Measurements from ENCODE around the gene PCDHB8. TPM values are rescaled to one million over a fixed set of nuclear protein-coding genes. Genes with fewer than 3 reads are reported as not detected.
"Not testable (repeated sequence)": the region's sequence is repeated elsewhere in the genome, so short reads cannot be mapped to it uniquely, and the experiment has no call there.

Gene PCDHB8
- total RNA-seq (ENCODE audit: unreplicated experiment) = 9.2 TPM
- long read RNA-seq, partial matches to known transcripts = 0 of 1 reads
- long read RNA-seq, other reads (novel, unspliced or antisense) = 0 of 1 reads

- H3K4me3 Mint-ChIP-seq (ENCODE audit: unreplicated experiment); H3K4me1 Mint-ChIP-seq (ENCODE audit: unreplicated experiment); H3K27me3 Mint-ChIP-seq (ENCODE audit: unreplicated experiment); DNase-seq (ENCODE audit: low spot score); H3K27ac Mint-ChIP-seq (ENCODE audit: unreplicated experiment): not testable (repeated sequence)
- H3K36me3 Mint-ChIP-seq (ENCODE audit: low read depth, unreplicated experiment) = peaks cover 24% of the 10 kb centered on the region
- peaks cover 13% of the 10 kb centered on the region for H3K9me3 Mint-ChIP-seq (ENCODE audit: unreplicated experiment)
Measured at GRCh38 chr5:141177577-141178191, at the start of gene PCDHB8. TSS of gene PCDHB8 (plus strand) at chr5:141177790. CDS start at chr5:141178035, 245 bp downstream.

- Mint-ChIP-seq H3K27ac (ENCODE audit: unreplicated experiment) (peak within 1 kb of the TSS; percentile 8), H3K4me1 (ENCODE audit: unreplicated experiment) (no peaks in the 10 kb centered on the region), H3K4me3 (ENCODE audit: unreplicated experiment) (peak within 1 kb of the TSS; percentile 74), H3K36me3 (ENCODE audit: low read depth, unreplicated experiment) (peaks cover 33% of the 10 kb centered on the region), H3K9me3 (ENCODE audit: unreplicated experiment) (peaks cover 21% of the 10 kb centered on the region), H3K27me3 (ENCODE audit: unreplicated experiment) (no peaks in the 10 kb centered on the region)
- TF ChIP-seq CTCF (IDR thresholded peaks at IDR 0.05; ENCODE audit: unreplicated experiment) = peak; percentile 43
- DNase-seq (ENCODE audit: low spot score) = peak; percentile 39
Measured at GRCh38 chr5:141135030-141135717, 42.4 kb upstream of the PCDHB8 start, which contains the start of gene PCDHB5. TSS of gene PCDHB5 (plus strand) at chr5:141135206. CDS start at chr5:141135435, 229 bp downstream.

- no peak for DNase-seq (ENCODE audit: low spot score)
- Mint-ChIP-seq H3K36me3 (ENCODE audit: low read depth, unreplicated experiment) (peaks cover 33% of the 10 kb centered on the region), H3K4me1 (ENCODE audit: unreplicated experiment) (no peaks in the 10 kb centered on the region), H3K27me3 (ENCODE audit: unreplicated experiment) (no peaks in the 10 kb centered on the region), H3K27ac (ENCODE audit: unreplicated experiment) (no peak overlapping the region), H3K4me3 (ENCODE audit: unreplicated experiment) (peak overlapping the region; percentile 74), H3K9me3 (ENCODE audit: unreplicated experiment) (peaks cover 21% of the 10 kb centered on the region)
- TF ChIP-seq CTCF (IDR thresholded peaks at IDR 0.05; ENCODE audit: unreplicated experiment) = no peak
Measured at GRCh38 chr5:141135718-141136266, 41.8 kb upstream of the PCDHB8 start.

GRCh38 chr5:141137346-141137745 is 40.2 kb upstream of the PCDHB8 start:
- not testable (repeated sequence) for H3K4me1 Mint-ChIP-seq (ENCODE audit: unreplicated experiment); H3K27me3 Mint-ChIP-seq (ENCODE audit: unreplicated experiment); H3K27ac Mint-ChIP-seq (ENCODE audit: unreplicated experiment); H3K4me3 Mint-ChIP-seq (ENCODE audit: unreplicated experiment); DNase-seq (ENCODE audit: low spot score)
- H3K9me3 Mint-ChIP-seq (ENCODE audit: unreplicated experiment) = peaks cover 21% of the 10 kb centered on the region
- peaks cover 33% of the 10 kb centered on the region for H3K36me3 Mint-ChIP-seq (ENCODE audit: low read depth, unreplicated experiment)

- H3K36me3 Mint-ChIP-seq (ENCODE audit: low read depth, unreplicated experiment) = peaks cover 16% of the 10 kb centered on the region
- no peak for TF ChIP-seq CTCF (IDR thresholded peaks at IDR 0.05; ENCODE audit: unreplicated experiment)
- H3K27me3 Mint-ChIP-seq (ENCODE audit: unreplicated experiment) = no peaks in the 10 kb centered on the region
- peak within 1 kb of the TSS; percentile 57 for H3K4me3 Mint-ChIP-seq (ENCODE audit: unreplicated experiment)
- no peak for DNase-seq (ENCODE audit: low spot score)
- no peaks in the 10 kb centered on the region for H3K9me3 Mint-ChIP-seq (ENCODE audit: unreplicated experiment)
- no peak within 1 kb of the TSS for H3K27ac Mint-ChIP-seq (ENCODE audit: unreplicated experiment)
- no peaks in the 10 kb centered on the region for H3K4me1 Mint-ChIP-seq (ENCODE audit: unreplicated experiment)
Measured at GRCh38 chr5:141149812-141150211, 27.8 kb upstream of the PCDHB8 start, which contains the start of gene PCDHB6. TSS of gene PCDHB6 (plus strand) at chr5:141150057. CDS start at chr5:141150258, 201 bp downstream.

All from endothelial cell (in vitro differentiated cells).